ENCODE measurements around the gene BTBD9. TPM values are rescaled to one million over a fixed set of nuclear protein-coding genes. Genes with fewer than 3 reads are reported as not detected.

The BTBD9 gene
- total RNA-seq, 4 donors from 2014 or later = 9.2 to 16.3 (median 11.6) TPM

GRCh38 chr6:38170666-38171355, 468.9 kb downstream of the BTBD9 start:
- DNase-seq = no peak
- intact Hi-C loops (cut with DNase I) = no loop called here
- Histone ChIP-seq H3K4me3 (no peak overlapping the region), H3K27ac (no peak overlapping the region), H3K36me3 (peaks cover 0 to 6% (median 0%) of the 10 kb centered on the region in 3 donors), H3K27me3 (no peaks in the 10 kb centered on the region), H3K4me1 (peaks cover 0 to 20% (median 0%) of the 10 kb centered on the region in 3 donors), H3K9me3 (no peaks in the 10 kb centered on the region)
- TF ChIP-seq POLR2A (IDR thresholded peaks at IDR 0.05) = no peak
- no peak for TF ChIP-seq CTCF (IDR thresholded peaks at IDR 0.05)
- WGBS, 2 donors = 83 to 85% methylated on average over 9 to 14 of the region's 14 CpGs

- no peaks in the 10 kb centered on the region for H3K27me3 ChIP-seq
- no peak for DNase-seq
- TF ChIP-seq POLR2A (IDR thresholded peaks at IDR 0.05) (no peak), CTCF (IDR thresholded peaks at IDR 0.05) (no peak)
- 81 to 88% methylated on average over 16 to 19 of the region's 19 CpGs for WGBS, 2 donors
- H3K36me3 ChIP-seq = peaks cover 0 to 4% (median 0%) of the 10 kb centered on the region in 3 donors
- H3K4me1 ChIP-seq = peaks cover 0 to 19% (median 0%) of the 10 kb centered on the region in 3 donors
- H3K9me3 ChIP-seq = no peaks in the 10 kb centered on the region
- no peak overlapping the region for H3K27ac ChIP-seq
- no peak overlapping the region for H3K4me3 ChIP-seq
- intact Hi-C loops (cut with DNase I) = no loop called here
Observed at GRCh38 chr6:38169977-38170526, 469.7 kb downstream of the BTBD9 start.

- Histone ChIP-seq H3K27me3 (no peaks in the 10 kb centered on the region), H3K4me3 (no peak overlapping the region), H3K36me3 (no peaks in the 10 kb centered on the region), H3K27ac (no peak overlapping the region), H3K9me3 (no peaks in the 10 kb centered on the region), H3K4me1 (peaks cover 0 to 14% (median 0%) of the 10 kb centered on the region in 3 donors)
- WGBS, 2 donors = 79 to 88% methylated on average over 5 to 15 of the region's 20 CpGs
- no peak for DNase-seq
- intact Hi-C loops (cut with DNase I) = no loop called here
- TF ChIP-seq CTCF (IDR thresholded peaks at IDR 0.05) (no peak), POLR2A (IDR thresholded peaks at IDR 0.05) (no peak)
Observed at GRCh38 chr6:38169221-38169976, 470.3 kb downstream of the BTBD9 start.

GRCh38 chr6:38168699-38169098, 471.0 kb downstream of the BTBD9 start:
- TF ChIP-seq POLR2A (IDR thresholded peaks at IDR 0.05) = no peak
- TF ChIP-seq CTCF (IDR thresholded peaks at IDR 0.05) = no peak
- Histone ChIP-seq H3K9me3 (no peaks in the 10 kb centered on the region), H3K27me3 (no peaks in the 10 kb centered on the region), H3K36me3 (no peaks in the 10 kb centered on the region), H3K27ac (no peak overlapping the region), H3K4me1 (peaks cover 0 to 12% (median 0%) of the 10 kb centered on the region in 3 donors), H3K4me3 (no peak overlapping the region)
- no CpG with 5 or more reads among the region's 8 CpGs for WGBS, 2 donors
- intact Hi-C loops (cut with DNase I) = no loop called here
- DNase-seq = no peak

- Histone ChIP-seq H3K27me3 (no peaks in the 10 kb centered on the region), H3K9me3 (no peaks in the 10 kb centered on the region), H3K4me3 (no peak overlapping the region), H3K36me3 (no peaks in the 10 kb centered on the region), H3K4me1 (peaks cover 0 to 12% (median 0%) of the 10 kb centered on the region in 3 donors), H3K27ac (no peak overlapping the region)
- TF ChIP-seq POLR2A (IDR thresholded peaks at IDR 0.05) (no peak), CTCF (IDR thresholded peaks at IDR 0.05) (no peak)
- intact Hi-C loops (cut with DNase I) = no loop called here
- DNase-seq = no peak
- WGBS, 2 donors = 90 to 92% methylated on average over 6 of the region's 13 CpGs
Observed at GRCh38 chr6:38168126-38168525, 471.6 kb downstream of the BTBD9 start.
